SK-N-SH (cell line): ENCODE measurements around the gene KIAA0513. TPM values are rescaled to one million over a fixed set of nuclear protein-coding genes. Genes with fewer than 3 reads are reported as not detected.

Experiments
- CTCF ChIA-PET: fragments of 300-600, 350-600 bp; formaldehyde crosslinking; extraction: SDS; loops from one replicate; lab custom pipeline; 2021; lab: Yijun Ruan, JAX
- POLR2A ChIA-PET: fragments of 350-600 bp; sonication (Branson Sonifier 250); formaldehyde crosslinking; extraction: SDS; loops from one replicate; lab custom pipeline; 2020; ENCODE audit warnings: antibody characterized with exemption, inconsistent platforms; lab: Yijun Ruan, JAX
- DNase-seq: peaks from one replicate; pipeline ENCODE4 v3.0.0; 2012
- H2AFZ ChIP-seq: fragments of 200-600 bp; sonication (generic); 2 replicates; pipeline ENCODE4 v1.8.1; 2016; ENCODE audit warnings: antibody characterized with exemption, mild to moderate bottlenecking, low read depth
- H3F3A ChIP-seq: fragments of 200-600 bp; sonication (generic); replicated peaks from 2 replicates; pipeline ENCODE3; 2016; ENCODE audit warnings: antibody characterized with exemption, mild to moderate bottlenecking; ENCODE audit not compliant: insufficient read depth
- H3K27ac ChIP-seq, 2 experiments: fragments of 200-500 bp in 1 of 2; fragments of 200-600 bp in 1 of 2; sonication (Bioruptor generic) in 1 of 2; sonication (generic), shearing (Covaris generic) in 1 of 2; 2 replicates each; pipeline versions ENCODE4 v1.5.1 to v1.6.1; 2014 to 2016; ENCODE audit warnings: low read depth in 2 of 2, inconsistent platforms in 1 of 2, low read length in 1 of 2, mild to moderate bottlenecking in 1 of 2, mixed read lengths in 1 of 2
- H3K27me3 ChIP-seq: fragments of 200-600 bp; sonication (generic), shearing (Covaris generic); 2 replicates; pipeline ENCODE4 v1.6.1; 2016; ENCODE audit warnings: mixed run types; ENCODE audit not compliant: insufficient read depth
- H3K36me3 ChIP-seq, 2 experiments: fragments of 200-500 bp in 1 of 2; fragments of 200-600 bp in 1 of 2; sonication (Bioruptor generic) in 1 of 2; sonication (generic) in 1 of 2; replicated peaks in 1 of 2; 2 replicates each; pipeline versions ENCODE3 to v1.5.1; 2014 to 2016; ENCODE audit warnings: low read length in 1 of 2, mild to moderate bottlenecking in 1 of 2; ENCODE audit not compliant: insufficient read depth in 2 of 2, control insufficient read depth in 1 of 2
- H3K4me1 ChIP-seq, 2 experiments: fragments of 200-500 bp in 1 of 2; fragments of 200-600 bp in 1 of 2; sonication (Bioruptor generic) in 1 of 2; sonication (generic), shearing (Covaris generic) in 1 of 2; 2 replicates each; pipeline versions ENCODE4 v1.5.1 to v1.6.1; 2014 to 2016; ENCODE audit warnings: low read depth in 1 of 2, low read length in 1 of 2, mixed run types in 1 of 2; ENCODE audit not compliant: insufficient read depth in 2 of 2, control insufficient read depth in 1 of 2
- H3K4me2 ChIP-seq: fragments of 200-600 bp; sonication (generic), shearing (Covaris generic); 2 replicates; pipeline ENCODE4 v1.6.1; 2017; ENCODE audit warnings: mixed run types
- H3K4me3 ChIP-seq, 2 experiments: fragments of 200-500 bp in 1 of 2; fragments of 200-600 bp in 1 of 2; sonication (Bioruptor generic) in 1 of 2; sonication (generic), shearing (Covaris generic) in 1 of 2; 2 replicates each; pipeline versions ENCODE4 v1.5.1 to v1.8.1; 2014 to 2016; ENCODE audit warnings: low read depth in 2 of 2, inconsistent platforms in 1 of 2, low read length in 1 of 2, mild to moderate bottlenecking in 1 of 2, mixed read lengths in 1 of 2, moderate library complexity in 1 of 2
- H3K79me2 ChIP-seq: fragments of 200-600 bp; sonication (generic); 2 replicates; pipeline ENCODE4 v1.8.1; 2017; ENCODE audit warnings: mild to moderate bottlenecking; ENCODE audit not compliant: insufficient read depth
- H3K9ac ChIP-seq: fragments of 200-600 bp; sonication (generic); 2 replicates; pipeline ENCODE4 v1.6.1; 2017; ENCODE audit warnings: mixed run types
- H3K9me2 ChIP-seq: fragments of 200-600 bp; sonication (generic); 2 replicates; pipeline ENCODE4 v1.6.1; 2017; ENCODE audit warnings: mixed run types
- H3K9me3 ChIP-seq: fragments of 200-600 bp; sonication (generic); 2 replicates; pipeline ENCODE4 v1.6.1; 2017; ENCODE audit warnings: mixed run types, mild to moderate bottlenecking, moderate library complexity
- H4K20me1 ChIP-seq: fragments of 200-600 bp; sonication (generic); 2 replicates; pipeline ENCODE4 v1.6.1; 2017; ENCODE audit warnings: mild to moderate bottlenecking, mixed run types; ENCODE audit not compliant: insufficient read depth
- CHD2 ChIP-seq: fragments of 150-350 bp; IDR thresholded peaks from 2 replicates; pipeline ENCODE4 v1.6.1; 2018; ENCODE audit warnings: low read length; ENCODE audit not compliant: partially characterized antibody
- EZH2phosphoT487 ChIP-seq: fragments of 200-600 bp; sonication (generic); IDR thresholded peaks from 2 replicates; pipeline ENCODE4 v1.6.1; 2017; ENCODE audit warnings: low read depth, mixed run types, mild to moderate bottlenecking, antibody characterized with exemption, moderate library complexity, borderline replicate concordance
- FOSL2 ChIP-seq: IDR thresholded peaks from 2 replicates; pipeline ENCODE4 v1.4.0; 2012; ENCODE audit warnings: low read depth, mild to moderate bottlenecking, moderate library complexity, borderline replicate concordance
- JUND ChIP-seq: IDR thresholded peaks from 2 replicates; pipeline ENCODE4 v1.4.0; 2012
- MEF2A ChIP-seq: IDR thresholded peaks from 2 replicates; pipeline ENCODE4 v1.4.0; 2012; ENCODE audit warnings: low read depth, borderline replicate concordance
- NFIC ChIP-seq: IDR thresholded peaks from 2 replicates; pipeline ENCODE4 v1.4.0; 2012; ENCODE audit warnings: borderline replicate concordance
- NRF1 ChIP-seq: IDR thresholded peaks from 2 replicates; pipeline ENCODE4 v1.6.1; 2012; ENCODE audit warnings: low read depth, mild to moderate bottlenecking, low read length
- RCOR1 ChIP-seq: fragments of 150-350 bp; IDR thresholded peaks from 2 replicates; pipeline ENCODE4 v1.6.1; 2017; ENCODE audit warnings: antibody characterized with exemption, low read length
- RFX5 ChIP-seq: IDR thresholded peaks from 2 replicates; pipeline ENCODE4 v1.6.1; 2012; ENCODE audit warnings: mild to moderate bottlenecking, improper control_type of control experiment, low read length
- RXRA ChIP-seq: IDR thresholded peaks from 2 replicates; pipeline ENCODE4 v1.4.0; 2012; ENCODE audit warnings: low read depth, mild to moderate bottlenecking, borderline replicate concordance
- TAF1 ChIP-seq: IDR thresholded peaks from 2 replicates; pipeline ENCODE4 v1.6.1; 2012; ENCODE audit warnings: low read depth, mild to moderate bottlenecking, low read length, moderate library complexity, borderline replicate concordance
- YY1 ChIP-seq: IDR thresholded peaks from 2 replicates; pipeline ENCODE4 v1.4.0; 2012; ENCODE audit warnings: low read depth, mild to moderate bottlenecking
- WGBS: methylation state at CpG from one replicate; pipeline ENCODE4 v1.1.6; 2017; ENCODE audit warnings: low lambda C conversion rate; 5-methylcytosine and 5-hydroxymethylcytosine counted together
- polyA plus RNA-seq, 3 experiments: library from polyadenylated mRNA; depleted of rRNA; stranded (reverse); fragments of >200 nt; gene quantifications; 2 replicates each; pipeline ENCODE4 v1.2.3, GENCODE V29; 2012
- TF ChIP-seq, protein P1 (sequence below): IDR thresholded peaks from 2 replicates; pipeline ENCODE4 v1.4.0; 2012; ENCODE audit warnings: low read depth
- TF ChIP-seq, protein P2 (sequence below): IDR thresholded peaks from 2 replicates; pipeline ENCODE4 v1.4.0; 2012; ENCODE audit warnings: low read depth, borderline replicate concordance
- TF ChIP-seq, protein P3 (sequence below): IDR thresholded peaks from 2 replicates; pipeline ENCODE4 v1.6.1; 2012; ENCODE audit warnings: mild to moderate bottlenecking, low read depth, low read length, moderate library complexity
- TF ChIP-seq, protein P4 (sequence below): fragments of 150-350 bp; IDR thresholded peaks from 2 replicates; pipeline ENCODE4 v1.6.1; 2016; ENCODE audit warnings: mild to moderate bottlenecking, low read depth, low read length
- TF ChIP-seq, protein P5 (sequence below): IDR thresholded peaks from 2 replicates; pipeline ENCODE4 v1.4.0; 2012; ENCODE audit warnings: low read depth, borderline replicate concordance

The KIAA0513 gene
- polyA plus RNA-seq, 1 of the 3 experiments (the other 2 are of a cell fraction) = 6.5 TPM

DNA sequence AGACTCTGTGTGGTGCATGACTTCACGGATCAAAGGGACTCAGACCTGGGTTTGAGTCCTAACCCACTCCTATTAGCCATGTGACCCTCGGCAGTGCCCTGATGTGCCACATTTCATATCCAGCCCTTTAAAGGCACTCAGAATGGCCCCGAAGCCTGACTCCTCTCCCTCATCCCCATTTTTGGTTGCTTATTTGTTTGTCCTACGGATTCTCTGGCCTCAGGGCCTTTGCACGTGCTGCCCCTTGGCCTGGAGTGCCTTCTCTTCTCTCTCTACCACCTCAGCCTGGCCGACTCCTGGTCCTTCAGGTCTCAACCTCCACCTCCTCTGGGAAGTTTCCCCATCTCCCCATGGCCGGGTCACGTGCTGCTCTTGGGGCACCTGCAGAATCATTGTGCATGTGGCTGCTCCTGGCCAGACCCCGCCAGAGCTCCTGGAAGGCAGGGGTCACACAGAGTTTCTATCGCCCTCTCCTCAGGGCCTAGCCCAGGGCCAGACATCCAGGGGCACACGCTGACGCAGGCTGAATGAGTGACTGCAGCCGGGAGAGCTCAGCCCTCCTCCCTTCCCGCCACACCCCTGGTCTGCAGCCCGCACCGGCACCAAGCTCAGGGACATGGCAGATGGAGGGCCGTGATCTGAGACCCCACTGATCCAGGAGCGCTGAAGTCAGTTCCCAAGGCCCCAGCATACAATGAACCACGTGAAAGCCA lies 106.6 kb downstream of the KIAA0513 start:
- DNase-seq = no peak
- H3K4me1 ChIP-seq = peaks cover 9 to 25% of the 10 kb centered on the region in 2 experiments
- H3K9ac ChIP-seq = no peak overlapping the region
- H3K4me3 ChIP-seq = no peak overlapping the region
- TF ChIP-seq NRF1 = no peak
- TF ChIP-seq EZH2phosphoT487 = no peak
- no peak for TF ChIP-seq TAF1
- TF ChIP-seq, protein P1, sequence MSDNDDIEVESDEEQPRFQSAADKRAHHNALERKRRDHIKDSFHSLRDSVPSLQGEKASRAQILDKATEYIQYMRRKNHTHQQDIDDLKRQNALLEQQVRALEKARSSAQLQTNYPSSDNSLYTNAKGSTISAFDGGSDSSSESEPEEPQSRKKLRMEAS = no peak
- TF ChIP-seq MEF2A = no peak
- no peak for TF ChIP-seq CHD2
- TF ChIP-seq, protein P2, sequence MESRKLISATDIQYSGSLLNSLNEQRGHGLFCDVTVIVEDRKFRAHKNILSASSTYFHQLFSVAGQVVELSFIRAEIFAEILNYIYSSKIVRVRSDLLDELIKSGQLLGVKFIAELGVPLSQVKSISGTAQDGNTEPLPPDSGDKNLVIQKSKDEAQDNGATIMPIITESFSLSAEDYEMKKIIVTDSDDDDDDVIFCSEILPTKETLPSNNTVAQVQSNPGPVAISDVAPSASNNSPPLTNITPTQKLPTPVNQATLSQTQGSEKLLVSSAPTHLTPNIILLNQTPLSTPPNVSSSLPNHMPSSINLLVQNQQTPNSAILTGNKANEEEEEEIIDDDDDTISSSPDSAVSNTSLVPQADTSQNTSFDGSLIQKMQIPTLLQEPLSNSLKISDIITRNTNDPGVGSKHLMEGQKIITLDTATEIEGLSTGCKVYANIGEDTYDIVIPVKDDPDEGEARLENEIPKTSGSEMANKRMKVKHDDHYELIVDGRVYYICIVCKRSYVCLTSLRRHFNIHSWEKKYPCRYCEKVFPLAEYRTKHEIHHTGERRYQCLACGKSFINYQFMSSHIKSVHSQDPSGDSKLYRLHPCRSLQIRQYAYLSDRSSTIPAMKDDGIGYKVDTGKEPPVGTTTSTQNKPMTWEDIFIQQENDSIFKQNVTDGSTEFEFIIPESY = no peak
- TF ChIP-seq, protein P3, sequence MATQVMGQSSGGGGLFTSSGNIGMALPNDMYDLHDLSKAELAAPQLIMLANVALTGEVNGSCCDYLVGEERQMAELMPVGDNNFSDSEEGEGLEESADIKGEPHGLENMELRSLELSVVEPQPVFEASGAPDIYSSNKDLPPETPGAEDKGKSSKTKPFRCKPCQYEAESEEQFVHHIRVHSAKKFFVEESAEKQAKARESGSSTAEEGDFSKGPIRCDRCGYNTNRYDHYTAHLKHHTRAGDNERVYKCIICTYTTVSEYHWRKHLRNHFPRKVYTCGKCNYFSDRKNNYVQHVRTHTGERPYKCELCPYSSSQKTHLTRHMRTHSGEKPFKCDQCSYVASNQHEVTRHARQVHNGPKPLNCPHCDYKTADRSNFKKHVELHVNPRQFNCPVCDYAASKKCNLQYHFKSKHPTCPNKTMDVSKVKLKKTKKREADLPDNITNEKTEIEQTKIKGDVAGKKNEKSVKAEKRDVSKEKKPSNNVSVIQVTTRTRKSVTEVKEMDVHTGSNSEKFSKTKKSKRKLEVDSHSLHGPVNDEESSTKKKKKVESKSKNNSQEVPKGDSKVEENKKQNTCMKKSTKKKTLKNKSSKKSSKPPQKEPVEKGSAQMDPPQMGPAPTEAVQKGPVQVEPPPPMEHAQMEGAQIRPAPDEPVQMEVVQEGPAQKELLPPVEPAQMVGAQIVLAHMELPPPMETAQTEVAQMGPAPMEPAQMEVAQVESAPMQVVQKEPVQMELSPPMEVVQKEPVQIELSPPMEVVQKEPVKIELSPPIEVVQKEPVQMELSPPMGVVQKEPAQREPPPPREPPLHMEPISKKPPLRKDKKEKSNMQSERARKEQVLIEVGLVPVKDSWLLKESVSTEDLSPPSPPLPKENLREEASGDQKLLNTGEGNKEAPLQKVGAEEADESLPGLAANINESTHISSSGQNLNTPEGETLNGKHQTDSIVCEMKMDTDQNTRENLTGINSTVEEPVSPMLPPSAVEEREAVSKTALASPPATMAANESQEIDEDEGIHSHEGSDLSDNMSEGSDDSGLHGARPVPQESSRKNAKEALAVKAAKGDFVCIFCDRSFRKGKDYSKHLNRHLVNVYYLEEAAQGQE = no peak
- TF ChIP-seq, protein P4, sequence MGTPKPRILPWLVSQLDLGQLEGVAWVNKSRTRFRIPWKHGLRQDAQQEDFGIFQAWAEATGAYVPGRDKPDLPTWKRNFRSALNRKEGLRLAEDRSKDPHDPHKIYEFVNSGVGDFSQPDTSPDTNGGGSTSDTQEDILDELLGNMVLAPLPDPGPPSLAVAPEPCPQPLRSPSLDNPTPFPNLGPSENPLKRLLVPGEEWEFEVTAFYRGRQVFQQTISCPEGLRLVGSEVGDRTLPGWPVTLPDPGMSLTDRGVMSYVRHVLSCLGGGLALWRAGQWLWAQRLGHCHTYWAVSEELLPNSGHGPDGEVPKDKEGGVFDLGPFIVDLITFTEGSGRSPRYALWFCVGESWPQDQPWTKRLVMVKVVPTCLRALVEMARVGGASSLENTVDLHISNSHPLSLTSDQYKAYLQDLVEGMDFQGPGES = no peak
- no peak for TF ChIP-seq NFIC
- no peak for TF ChIP-seq RXRA
- TF ChIP-seq JUND = no peak
- TF ChIP-seq RCOR1 = no peak
- no peak for TF ChIP-seq RFX5
- TF ChIP-seq, protein P5, sequence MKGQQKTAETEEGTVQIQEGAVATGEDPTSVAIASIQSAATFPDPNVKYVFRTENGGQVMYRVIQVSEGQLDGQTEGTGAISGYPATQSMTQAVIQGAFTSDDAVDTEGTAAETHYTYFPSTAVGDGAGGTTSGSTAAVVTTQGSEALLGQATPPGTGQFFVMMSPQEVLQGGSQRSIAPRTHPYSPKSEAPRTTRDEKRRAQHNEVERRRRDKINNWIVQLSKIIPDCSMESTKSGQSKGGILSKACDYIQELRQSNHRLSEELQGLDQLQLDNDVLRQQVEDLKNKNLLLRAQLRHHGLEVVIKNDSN = no peak
- no peak for TF ChIP-seq YY1
- TF ChIP-seq FOSL2 = no peak
- ChIA-PET CTCF (interaction anchor here (2.3 to 2.7 kb wide), 2 partner anchors 15 to 19 kb away, joined by 7 to 14 read pairs; no protein-coding TSS in a partner anchor), POLR2A (no interaction called here)
- no peaks in the 10 kb centered on the region for H4K20me1 ChIP-seq
- H3K36me3 ChIP-seq = no peaks in the 10 kb centered on the region
- no peaks in the 10 kb centered on the region for H3K79me2 ChIP-seq
- H3K27me3 ChIP-seq = no peaks in the 10 kb centered on the region
- H3K27ac ChIP-seq = no peak overlapping the region
- no peaks in the 10 kb centered on the region for H3K9me3 ChIP-seq
- H2AFZ ChIP-seq = no peak overlapping the region
- 95% methylated on average over 9 of the region's 19 CpGs for WGBS
- no peak overlapping the region for H3K4me2 ChIP-seq
- H3F3A ChIP-seq = peaks cover 2% of the 10 kb centered on the region
- no peaks in the 10 kb centered on the region for H3K9me2 ChIP-seq
